GM21367 (cell line): ENCODE results near the gene GPR161.

Experiments used
- ATAC-seq: cut with Tn5 transposase; IDR thresholded peaks from one replicate; pipeline ENCODE4 v1.9.1; 2021; ENCODE audit not compliant: unreplicated experiment

GPR161 gene

DNA sequence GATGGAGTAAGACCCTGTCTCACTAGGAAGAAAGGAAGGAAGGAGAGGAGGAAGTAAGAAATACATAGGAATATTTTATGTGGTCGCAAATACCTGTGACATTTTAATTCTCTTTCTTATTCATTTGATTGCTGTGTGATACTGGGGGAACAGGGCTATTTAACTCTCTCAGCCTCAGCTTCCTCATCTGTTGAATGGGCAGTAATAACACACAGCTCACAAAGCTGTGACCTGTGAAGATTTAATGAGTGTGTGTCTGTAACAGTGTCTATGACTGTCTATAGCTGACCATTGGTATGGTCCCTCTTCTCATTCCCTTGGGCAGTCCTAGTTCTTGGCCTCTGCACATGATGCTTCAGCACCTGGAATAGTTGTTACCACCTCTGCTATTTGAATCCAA, 13.6 kb upstream of the GPR161 start:
- ATAC-seq = no peak

DNA sequence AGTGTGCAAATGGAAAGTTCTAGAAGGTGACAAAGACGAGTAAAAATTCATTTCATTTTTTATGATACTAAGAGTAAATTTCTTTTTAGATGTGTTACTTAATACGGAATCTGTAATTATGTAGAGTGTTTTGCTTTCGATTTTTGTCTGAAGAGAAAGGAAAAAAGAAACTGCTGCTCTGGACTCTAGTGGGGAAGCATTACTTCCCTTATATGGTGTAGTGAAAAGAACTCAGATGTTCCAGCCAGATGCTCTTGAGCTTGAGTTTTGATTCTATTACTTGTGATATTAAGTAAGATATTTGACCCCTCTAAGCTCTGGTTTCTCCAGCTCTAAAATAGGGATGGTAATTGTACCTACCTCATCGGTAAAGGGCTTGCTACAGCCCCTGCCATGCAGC, 12.2 kb upstream of the GPR161 start:
- ATAC-seq = peak; percentile 58

DNA sequence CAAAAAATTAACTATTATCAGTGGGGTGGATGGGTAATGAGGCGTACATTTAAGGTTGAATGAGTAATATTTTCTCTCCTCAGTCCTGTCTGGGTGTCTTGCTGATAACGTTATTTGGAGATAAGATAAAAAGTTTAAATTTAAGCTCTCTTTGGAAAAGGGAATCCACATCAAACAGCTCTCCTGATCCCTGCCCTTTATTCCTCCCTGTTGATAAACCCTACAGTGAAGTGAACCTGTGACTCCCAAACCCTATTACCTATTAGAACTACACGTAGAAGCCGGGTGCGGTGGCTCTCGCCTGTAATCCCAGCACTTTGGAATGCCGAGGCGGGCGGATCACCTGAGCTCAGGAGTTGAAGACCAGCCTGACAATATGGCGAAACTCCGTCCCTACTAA, 9.9 kb upstream of the GPR161 start:
- ATAC-seq = no peak

DNA sequence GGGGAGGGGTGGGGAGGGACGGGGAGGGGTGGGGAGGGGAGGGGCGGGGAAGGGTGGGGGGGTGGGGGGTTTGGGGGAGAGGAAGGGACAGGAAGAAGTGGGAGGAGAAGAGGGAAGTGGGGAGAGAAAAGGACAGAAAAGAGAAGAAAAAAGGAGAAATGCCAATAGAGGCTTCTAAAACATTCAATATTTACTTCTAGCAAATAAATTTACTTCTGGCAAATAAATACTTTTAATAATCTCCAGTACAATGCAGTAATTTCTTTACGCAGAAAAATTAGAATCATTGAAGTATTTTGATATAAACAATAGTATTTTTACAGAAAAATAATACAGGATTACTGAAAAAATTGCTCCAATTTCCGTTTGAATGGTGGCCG, 9.4 kb upstream of the GPR161 start:
- no peak for ATAC-seq

DNA sequence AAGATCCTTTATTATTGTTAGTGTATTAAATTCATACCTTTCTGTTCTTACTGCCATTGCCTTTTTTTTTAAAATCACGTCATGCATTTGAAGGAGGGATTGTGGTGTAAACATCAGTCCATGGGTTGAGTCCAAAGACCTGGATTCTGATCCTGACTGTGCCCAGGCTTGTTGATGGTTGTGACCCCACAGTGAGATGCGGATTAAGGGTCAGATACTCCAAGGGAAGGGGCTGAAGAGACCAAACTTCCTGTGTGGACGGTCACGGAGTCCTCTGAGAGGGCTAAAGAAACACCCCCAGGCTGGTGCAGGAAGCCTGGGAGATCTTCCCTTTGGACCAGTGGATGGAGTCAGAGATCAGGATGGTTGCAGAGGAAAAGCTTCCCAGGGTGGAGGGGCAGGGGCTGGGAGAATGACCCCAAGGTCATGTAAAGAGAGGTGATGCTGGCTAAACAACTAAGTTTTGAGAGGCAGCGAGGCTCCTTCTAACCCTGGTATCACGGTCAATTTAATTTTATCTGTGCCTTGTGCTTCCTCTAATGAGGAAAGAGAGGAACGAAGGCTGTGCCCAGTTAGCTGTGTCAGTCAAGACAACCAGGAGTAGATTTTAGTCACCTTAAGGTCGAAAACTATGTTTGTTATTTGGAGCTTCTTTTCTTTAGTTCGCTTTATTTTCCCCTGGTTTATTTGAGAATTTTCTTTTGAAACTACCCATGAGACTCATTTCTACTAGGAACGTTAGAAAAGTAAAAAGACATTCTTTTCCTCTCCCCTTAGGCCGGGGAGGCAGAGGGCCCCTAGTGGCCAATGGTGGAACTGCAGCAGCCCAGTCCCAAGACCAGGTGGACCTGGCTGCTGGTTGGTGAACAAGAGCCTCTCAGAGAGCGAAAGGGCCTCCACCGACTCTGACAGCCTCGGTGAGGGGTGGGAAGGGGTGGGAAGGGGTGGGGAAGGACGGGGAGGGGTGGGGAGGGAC, 8.7 kb upstream of the GPR161 start:
- ATAC-seq = peak; percentile 94

DNA sequence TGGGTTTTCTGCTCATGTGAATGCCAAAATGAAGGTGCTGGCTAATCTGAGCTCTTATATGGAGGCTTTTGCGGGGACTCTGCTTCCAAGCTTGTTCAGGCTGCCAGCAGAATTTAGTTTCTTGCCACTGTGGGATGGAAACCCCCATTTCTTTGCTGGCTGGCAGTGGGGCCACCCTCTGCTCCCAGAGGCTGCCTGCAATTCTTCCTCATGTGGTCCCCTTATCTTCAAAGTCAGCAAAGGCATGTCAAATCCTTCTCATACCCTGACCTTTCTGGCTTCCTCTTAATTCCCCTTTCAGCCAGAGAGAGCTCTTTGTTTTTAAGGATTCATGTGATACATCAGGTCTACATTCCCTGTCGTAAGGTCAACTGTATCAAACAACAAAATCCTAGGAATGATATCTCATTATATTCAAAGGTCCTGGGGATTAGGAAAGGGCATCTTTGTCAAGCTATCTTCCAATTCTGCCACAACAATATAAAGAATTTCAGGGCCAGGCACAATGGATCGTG, 5.2 kb upstream of the GPR161 start:
- ATAC-seq = no peak

DNA sequence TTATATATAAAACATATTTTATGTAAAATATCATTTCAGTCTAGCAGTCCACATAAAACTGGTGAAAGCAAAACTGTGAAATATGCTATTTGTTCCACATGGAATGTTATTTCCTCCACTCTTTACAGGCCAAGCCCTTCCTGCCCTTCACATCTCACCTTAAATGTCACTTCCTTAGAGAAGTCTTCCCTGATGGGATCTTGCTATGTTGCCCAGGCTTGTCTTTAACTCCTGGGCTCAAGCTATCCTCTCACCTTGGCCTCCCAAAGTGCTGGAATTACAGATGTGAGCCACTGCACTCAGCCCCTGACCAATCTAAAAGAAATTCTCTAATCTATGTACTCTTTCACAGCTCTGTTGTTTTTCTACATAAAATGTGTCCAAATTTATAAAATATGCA, 2.3 kb upstream of the GPR161 start:
- ATAC-seq = no peak

DNA sequence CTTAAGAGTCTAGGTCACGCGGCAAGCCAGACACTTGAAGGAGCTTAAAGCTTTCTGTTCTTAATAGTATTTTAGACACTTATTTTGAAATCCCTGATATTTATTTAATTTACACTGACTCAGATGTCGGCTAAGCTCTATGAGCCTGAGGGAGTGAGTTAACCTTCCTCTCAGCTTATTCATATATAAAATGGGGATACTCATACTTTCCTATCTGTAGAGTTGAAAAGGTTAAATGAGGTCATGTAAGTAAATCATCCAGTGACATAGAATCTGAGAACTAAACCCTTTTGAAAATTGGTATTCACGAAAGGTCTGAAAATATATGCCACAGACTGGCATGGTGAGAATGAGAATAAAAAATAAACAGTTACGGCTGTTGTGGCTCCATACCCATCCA, 1.4 kb upstream of the GPR161 start:
- no peak for ATAC-seq

DNA sequence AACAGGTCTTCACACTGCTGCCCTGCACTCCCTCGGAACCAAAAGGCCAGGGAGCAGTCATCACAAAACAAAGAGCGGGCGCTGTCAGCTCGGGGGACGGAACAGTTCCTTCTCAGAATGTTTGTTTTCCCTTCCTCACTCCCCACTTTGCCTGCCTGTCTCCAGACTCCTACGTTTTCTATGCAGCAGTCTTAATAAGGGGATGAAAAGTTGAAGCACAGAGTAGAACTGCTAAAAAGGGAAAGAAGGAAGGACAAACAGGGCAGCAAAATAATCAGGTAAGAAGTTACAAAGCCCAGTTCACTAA, 738 bp upstream of the GPR161 start:
- no peak for ATAC-seq

DNA sequence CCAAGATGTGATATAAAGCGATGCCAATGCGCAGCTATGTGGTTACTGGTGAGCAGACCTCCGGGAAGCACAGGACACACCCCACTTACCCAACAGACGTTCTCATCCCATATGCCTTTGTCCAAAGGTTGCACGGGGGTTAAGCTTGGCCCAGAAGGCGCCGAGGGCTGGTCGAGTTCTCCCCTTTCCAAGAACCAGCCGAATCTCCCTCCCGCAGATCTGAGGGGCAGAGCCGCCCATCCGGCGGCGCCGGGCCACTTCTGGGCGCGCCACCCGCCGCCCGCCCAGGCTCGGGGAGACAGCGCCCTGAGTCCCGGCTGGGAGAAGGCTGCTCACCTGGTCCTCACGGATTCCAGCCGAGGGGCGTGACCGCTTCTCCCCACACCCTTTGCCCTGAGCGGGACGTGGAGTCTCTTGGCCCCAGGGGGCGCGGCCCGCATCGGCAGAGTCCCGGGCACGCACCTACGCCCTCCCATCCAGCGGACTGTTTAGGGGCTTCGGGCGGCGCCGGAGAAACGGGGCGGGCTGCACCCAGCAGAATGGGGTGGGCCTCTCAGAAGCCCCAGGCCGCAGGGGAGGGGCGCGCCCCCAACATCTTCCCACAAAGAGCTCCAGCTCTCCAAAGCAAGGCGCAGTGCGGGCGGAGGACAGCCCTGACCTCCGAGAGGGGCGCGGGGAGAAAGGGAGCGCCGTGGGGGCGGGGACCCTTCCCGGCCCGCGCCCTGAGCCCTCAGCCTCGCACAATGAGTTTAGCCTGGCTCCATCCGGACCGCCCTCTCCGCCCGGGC, 615 bp downstream of the GPR161 start:
- ATAC-seq = no peak

DNA sequence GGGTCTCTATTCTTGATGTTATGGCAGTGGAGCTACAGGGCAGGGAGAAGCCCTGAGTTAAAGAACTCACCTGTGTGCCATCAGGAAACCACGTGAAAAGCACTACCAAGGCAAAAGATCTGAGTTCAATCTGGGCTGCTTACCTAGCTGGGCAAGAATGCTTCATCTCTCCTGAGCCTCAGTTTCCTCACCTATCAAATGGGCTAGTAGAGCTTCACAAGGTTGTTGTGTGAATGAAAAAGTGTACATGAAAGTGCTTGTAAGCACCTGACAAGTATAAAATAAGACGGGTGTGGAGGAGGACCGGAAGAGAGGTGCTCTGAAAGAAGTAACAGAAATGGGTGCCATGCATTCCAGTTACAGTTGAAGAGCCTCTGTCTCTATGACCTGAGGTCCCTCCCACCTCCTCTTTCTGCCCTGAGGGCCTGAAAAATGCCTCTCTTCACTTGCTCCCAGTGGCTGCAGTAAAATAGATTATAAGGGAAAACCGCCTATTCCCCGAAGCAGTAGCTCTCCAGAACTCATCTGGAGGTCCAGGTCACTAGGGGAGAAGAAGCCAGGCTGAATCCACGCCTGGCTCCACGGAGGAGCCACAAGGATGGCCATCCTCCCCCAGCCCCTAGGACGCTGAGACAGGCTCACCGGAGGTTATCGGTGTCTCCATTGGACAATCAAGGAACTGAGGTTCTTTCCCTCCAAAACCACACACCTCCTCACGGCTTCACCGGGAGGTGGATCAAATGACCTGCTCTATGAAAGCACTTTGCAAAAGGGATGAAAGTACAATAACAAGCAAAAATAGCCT, 1.4 kb downstream of the GPR161 start:
- no peak for ATAC-seq

DNA sequence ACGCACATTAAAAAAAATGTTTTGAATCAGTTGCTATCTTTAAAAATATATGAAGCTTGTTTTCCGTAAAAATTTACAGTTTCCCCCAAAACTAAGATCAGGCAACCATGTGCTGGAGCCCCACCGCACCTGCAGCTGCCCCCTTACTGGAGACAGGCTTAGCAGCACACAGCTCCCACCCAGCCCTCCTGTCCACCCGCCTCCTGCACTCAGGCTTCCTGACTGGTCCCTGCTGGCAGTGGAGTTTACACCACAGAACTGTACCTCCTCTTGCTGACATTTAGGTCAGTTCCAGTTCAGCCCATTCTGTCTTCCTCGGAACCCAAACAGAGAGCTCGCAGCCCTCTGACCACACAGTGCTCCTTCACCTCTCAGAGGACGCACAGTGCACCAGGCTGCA, 2.1 kb downstream of the GPR161 start:
- no peak for ATAC-seq

DNA sequence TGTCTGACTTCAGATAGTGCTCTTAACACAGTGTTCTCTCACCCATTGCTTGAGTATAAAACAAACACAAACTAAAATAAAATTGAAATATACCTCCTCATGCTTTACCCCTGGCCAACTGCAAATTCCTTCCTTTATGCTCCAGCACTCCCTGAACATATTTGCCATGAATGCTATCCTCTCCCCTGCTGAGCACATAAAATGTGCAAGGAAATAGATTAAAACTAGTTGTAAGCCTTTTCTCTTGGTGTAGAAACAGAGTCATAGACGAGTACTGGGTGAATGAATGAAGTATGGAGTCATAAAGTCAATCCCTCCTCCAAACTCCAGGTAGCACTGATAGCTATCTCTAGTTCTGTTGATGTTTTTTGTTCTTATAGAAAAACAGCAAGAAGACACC, 2.6 kb downstream of the GPR161 start:
- no peak for ATAC-seq

DNA sequence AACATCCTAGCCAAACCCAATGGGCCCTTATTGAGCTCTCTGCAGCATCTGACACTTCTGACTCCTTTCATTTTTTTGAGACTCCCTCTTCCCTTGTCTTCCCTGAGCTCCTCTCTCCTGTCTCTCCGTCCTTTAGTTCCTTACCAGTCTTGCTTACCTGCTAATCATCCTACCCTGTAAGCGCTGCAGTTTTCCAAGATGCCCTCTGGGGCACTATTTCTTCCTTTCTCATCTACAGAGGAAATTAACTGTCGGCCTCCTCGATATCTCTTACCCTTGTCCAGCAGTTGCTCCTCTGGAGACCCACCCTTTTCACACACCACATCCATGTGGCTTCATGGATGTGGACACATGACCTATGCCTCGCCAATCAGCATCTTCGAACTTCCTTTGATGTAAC, 6.8 kb downstream of the GPR161 start:
- ATAC-seq = no peak

DNA sequence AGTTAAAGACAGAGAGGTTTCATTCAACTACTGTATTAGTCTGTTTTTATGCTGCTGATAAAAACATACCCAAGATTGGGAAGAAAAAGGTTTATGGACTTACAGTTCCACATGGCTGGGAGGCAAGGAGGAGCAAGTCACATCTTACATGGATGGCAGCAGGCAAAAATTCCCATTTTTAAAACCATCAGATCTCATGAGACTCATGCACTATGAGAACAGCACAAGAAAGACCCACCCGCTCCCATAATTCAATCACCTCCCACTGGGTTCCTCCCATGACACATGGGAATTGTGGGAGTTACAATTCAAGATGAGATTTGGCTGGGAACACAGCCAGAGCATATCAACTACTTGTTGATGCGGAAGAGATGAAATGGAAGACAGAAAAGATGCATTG, 9.2 kb downstream of the GPR161 start:
- ATAC-seq = no peak

DNA sequence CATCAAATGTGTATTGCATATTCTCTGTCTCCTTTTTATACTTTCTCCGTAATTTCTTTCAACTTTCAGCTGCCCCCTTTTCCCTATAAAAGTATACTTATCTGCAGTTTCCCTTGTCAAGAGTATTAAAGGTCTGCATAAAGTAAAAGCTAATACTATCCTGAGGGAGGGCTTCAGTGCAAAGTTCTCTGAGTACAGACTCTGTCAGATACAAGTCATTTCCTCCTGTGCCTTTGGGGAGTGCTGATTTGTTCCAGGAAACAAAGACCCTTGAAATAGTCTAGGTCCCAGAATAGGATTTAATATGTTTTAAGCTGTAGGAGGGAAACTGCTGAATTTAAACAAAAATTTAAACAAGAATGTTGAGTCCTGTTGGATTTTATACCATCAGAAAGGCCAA, 11.7 kb downstream of the GPR161 start:
- ATAC-seq = no peak

DNA sequence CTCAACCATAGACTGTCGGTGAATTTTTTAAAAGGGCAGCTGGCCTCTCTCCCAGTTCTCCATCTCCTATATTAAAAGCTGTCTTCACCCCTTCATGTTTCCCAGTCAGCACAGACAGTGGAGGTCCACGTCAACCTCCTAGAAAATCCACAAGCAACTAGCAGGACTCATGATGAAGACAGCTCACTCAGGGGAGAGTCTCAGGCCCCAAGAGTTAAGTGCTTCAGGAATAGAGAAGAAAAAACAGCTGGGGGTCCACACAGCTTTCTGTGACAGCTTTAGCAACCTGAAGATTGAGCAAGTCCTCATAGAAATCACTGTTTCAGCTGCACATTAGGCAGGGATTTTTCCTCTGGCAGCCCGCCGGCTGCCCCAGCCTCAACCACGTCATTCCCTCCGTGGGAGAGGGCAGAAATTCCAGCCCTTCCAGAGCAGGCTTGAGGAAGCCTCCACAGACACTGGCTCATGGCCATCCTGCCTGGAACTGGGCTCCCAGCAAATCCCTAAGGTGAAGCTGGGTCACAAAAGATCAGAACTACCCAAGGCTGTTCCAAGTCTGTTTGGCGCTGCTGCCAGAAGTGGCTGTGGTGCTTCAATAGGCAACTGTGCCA, 15.2 kb downstream of the GPR161 start:
- no peak for ATAC-seq

DNA sequence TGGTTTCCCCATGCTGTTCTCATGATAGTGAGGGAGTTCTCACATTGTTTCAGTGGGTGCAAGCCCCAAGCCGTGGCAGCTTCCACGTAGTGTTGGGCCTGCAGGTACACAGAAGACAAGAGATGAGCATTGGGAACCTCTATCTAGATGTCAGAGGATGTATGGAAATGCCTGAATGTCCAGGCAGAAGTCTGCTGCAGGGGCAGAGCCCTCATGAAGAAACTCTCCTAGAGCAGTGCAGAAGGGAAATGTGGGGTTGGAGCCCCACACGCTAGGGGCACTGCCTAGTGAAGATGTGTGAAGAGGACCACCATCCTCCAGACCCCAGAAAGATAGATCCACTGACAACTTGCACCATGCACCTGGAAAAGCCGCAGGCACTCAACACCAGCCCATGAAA, 17.0 kb downstream of the GPR161 start:
- ATAC-seq = no peak

DNA sequence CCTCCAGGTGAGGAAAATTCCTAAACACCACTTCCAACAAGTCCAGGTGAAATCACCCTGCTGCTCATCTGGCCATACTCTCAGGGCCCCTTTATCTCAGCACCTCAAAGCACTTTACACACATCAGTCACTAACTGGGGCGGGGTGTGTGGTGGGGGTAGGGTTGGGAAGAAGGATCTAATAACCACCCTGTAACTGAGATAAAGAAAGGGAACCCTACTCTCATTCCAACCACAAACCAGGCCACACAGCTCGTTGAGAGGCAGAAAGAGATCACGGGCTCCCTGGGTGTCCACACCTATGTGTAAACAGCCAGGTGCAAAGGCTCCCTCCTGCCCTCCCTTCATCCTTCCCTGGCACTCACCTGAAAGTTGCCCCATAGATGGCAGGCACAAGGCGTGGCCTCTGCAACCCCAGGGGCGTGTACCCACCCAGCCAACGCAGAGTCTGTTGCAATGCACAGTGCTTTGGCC, 20.4 kb downstream of the GPR161 start:
- ATAC-seq = no peak

DNA sequence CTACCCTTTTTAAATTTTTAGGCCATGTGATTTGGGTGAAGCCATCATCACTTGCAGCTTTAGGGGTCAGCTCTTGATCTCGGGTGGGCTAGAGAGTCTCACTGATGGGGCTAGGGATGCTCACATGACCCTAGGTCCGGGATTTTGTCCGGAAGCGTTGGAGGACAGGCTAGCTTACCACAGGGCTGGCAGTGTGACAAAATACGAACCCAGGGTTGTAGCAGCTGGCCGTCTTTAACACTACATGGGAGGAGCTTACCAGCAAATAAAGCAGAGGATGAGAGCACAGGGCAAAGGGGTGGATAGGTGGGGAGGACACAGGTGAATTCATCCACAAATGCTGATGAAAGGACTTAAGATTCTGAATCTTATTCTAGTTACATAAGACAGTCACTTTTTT, 21.9 kb downstream of the GPR161 start:
- no peak for ATAC-seq
